HepG2 (cell line): ENCODE measurements around the gene HTR6. TPM values are rescaled to one million over a fixed set of nuclear protein-coding genes. Genes with fewer than 3 reads are reported as not detected.

Source experiments
- ATAC-seq: fragments of 200-7000 bp; cut with Tn5 transposase; 3 replicates; pipeline ENCODE4 v1.9.1; 2020; ENCODE audit warnings: mild to moderate bottlenecking, moderate library complexity
- BruUV-seq: library from RNA; stranded (reverse); fragments of 400-500 nt; replicated peaks from 2 replicates; lab custom pipeline; 2021; lab: Mats Ljungman, UMichigan
- CTCF ChIA-PET: fragments of 300-600 bp; formaldehyde crosslinking; extraction: SDS; loops from one replicate; lab custom pipeline; 2021; ENCODE audit warnings: low total read pairs, inconsistent platforms, low intra/inter-chr PET ratio; lab: Yijun Ruan, JAX
- POLR2A ChIA-PET: fragments of 350-600 bp; sonication (Branson Sonifier 250); formaldehyde crosslinking; loops from one replicate; lab custom pipeline; 2020; ENCODE audit warnings: antibody characterized with exemption, inconsistent platforms; lab: Yijun Ruan, JAX
- DNase-seq: peaks from one replicate; pipeline ENCODE4 v3.0.0-alpha.2; 2015; ENCODE audit warnings: low spot score
- FAIRE-seq: peaks from 3 replicates; lab custom pipeline; 2011; peaks lifted over from hg19 to GRCh38; lab: Jason Lieb, UNC
- H2AFZ ChIP-seq: one replicate; pipeline ENCODE4 v1.6.1; 2011; ENCODE audit warnings: low read length, inconsistent platforms
- H3K27ac ChIP-seq: fragments of 300-600 bp; 3 replicates; pipeline ENCODE4 v1.8.0; 2011; ENCODE audit warnings: mixed run types, mild to moderate bottlenecking, mixed read lengths, low read length, inconsistent platforms; ENCODE audit not compliant: insufficient read depth; ENCODE audit errors: extremely low read length
- H3K27me3 ChIP-seq, 2 experiments: fragments of 200-600 bp in 1 of 2; 2 replicates in 1 of 2; 3 replicates in 1 of 2; pipeline versions ENCODE4 v1.6.0 to v1.8.0; 2011; ENCODE audit warnings: low read length in 2 of 2, mild to moderate bottlenecking in 2 of 2, moderate library complexity in 2 of 2, inconsistent platforms in 1 of 2; ENCODE audit not compliant: insufficient read depth in 2 of 2, control insufficient read depth in 1 of 2
- H3K36me3 ChIP-seq, 2 experiments: fragments of 200-600 bp in 1 of 2; replicated peaks in 1 of 2; 2 replicates in 1 of 2; 3 replicates in 1 of 2; pipeline versions ENCODE4 v1.5.1 to v1.8.0; 2011; ENCODE audit warnings: low read length in 2 of 2, inconsistent platforms in 1 of 2; ENCODE audit not compliant: insufficient read depth in 2 of 2, control insufficient read depth in 1 of 2
- H3K4me1 ChIP-seq: 2 replicates; pipeline ENCODE4 v1.5.1; 2012; ENCODE audit warnings: low read length, inconsistent platforms; ENCODE audit not compliant: insufficient read depth
- H3K4me2 ChIP-seq: 2 replicates; pipeline ENCODE4 v1.6.0; 2011; ENCODE audit warnings: low read depth, low read length, inconsistent platforms
- H3K4me3 ChIP-seq, 3 experiments: fragments of 200-600 bp in 1 of 3; sonication (generic), shearing (Covaris generic) in 1 of 3; replicated peaks in 1 of 3; 2 replicates each; pipeline ENCODE4 v1.5.1; 2011 to 2016; ENCODE audit warnings: low read length in 3 of 3, inconsistent platforms in 2 of 3, low read depth in 2 of 3, mild to moderate bottlenecking in 2 of 3, control low read depth in 1 of 3, mixed read lengths in 1 of 3; ENCODE audit not compliant: insufficient read depth in 1 of 3
- H3K79me2 ChIP-seq: one replicate; pipeline ENCODE4 v1.6.1; 2011; ENCODE audit warnings: low read length, inconsistent platforms; ENCODE audit not compliant: insufficient read depth
- H3K9ac ChIP-seq: 2 replicates; pipeline ENCODE4 v1.6.0; 2011; ENCODE audit warnings: mild to moderate bottlenecking, low read depth, low read length, inconsistent platforms; ENCODE audit not compliant: insufficient read depth
- H3K9me3 ChIP-seq: 2 replicates; pipeline ENCODE4 v1.5.1; 2012; ENCODE audit warnings: mild to moderate bottlenecking, low read length
- H4K20me1 ChIP-seq: 2 replicates; pipeline ENCODE4 v1.6.0; 2011; ENCODE audit warnings: inconsistent platforms, mild to moderate bottlenecking, low read length, moderate library complexity; ENCODE audit not compliant: insufficient read depth
- E2F5 ChIP-seq: sonication (generic); formaldehyde crosslinking; conservative IDR thresholded peaks from 2 replicates; pipeline ENCODE4 v1.4.0; 2020; ENCODE audit warnings: missing genetic modification reagents
- ELF1 ChIP-seq: sonication (generic); formaldehyde crosslinking; IDR thresholded peaks from 2 replicates; pipeline ENCODE4 v1.4.0; 2020; ENCODE audit warnings: missing genetic modification reagents
- GATAD1 ChIP-seq: IDR thresholded peaks from 2 replicates; pipeline ENCODE4 v1.6.1; 2016; ENCODE audit warnings: missing genetic modification reagents, missing compliant biosample characterization
- HOXA3 ChIP-seq: sonication (generic); formaldehyde crosslinking; IDR thresholded peaks from 2 replicates; pipeline ENCODE4 v1.5.0; 2020; ENCODE audit warnings: missing genetic modification reagents
- KMT2B ChIP-seq: IDR thresholded peaks from 2 replicates; pipeline ENCODE4 v1.6.1; 2016; ENCODE audit warnings: missing genetic modification reagents, missing compliant biosample characterization
- LCORL ChIP-seq, 2 experiments: fragments of 450-650 bp in 1 of 2; sonication (generic) in 1 of 2; formaldehyde crosslinking in 1 of 2; IDR thresholded peaks; 2 replicates each; pipeline versions ENCODE4 v1.5.0 to v1.6.1; 2017 to 2020; ENCODE audit warnings: antibody characterized with exemption in 1 of 2, missing genetic modification reagents in 1 of 2
- NCOA5 ChIP-seq: sonication (generic); formaldehyde crosslinking; IDR thresholded peaks from 2 replicates; pipeline ENCODE4 v1.4.0; 2020; ENCODE audit warnings: missing genetic modification reagents
- NFRKB ChIP-seq: fragments of 450-650 bp; IDR thresholded peaks from 2 replicates; pipeline ENCODE4 v1.6.1; 2017
- PCBP2 ChIP-seq: fragments of 200-400 bp; formaldehyde crosslinking; optimal IDR thresholded peaks from 2 replicates; pipeline ENCODE3; 2018; ENCODE audit warnings: low read length, low read depth; ENCODE audit not compliant: poor library complexity, severe bottlenecking
- PHB2 ChIP-seq: fragments of 450-650 bp; IDR thresholded peaks from 2 replicates; pipeline ENCODE4 v1.6.1; 2018; ENCODE audit not compliant: partially characterized antibody
- RORA ChIP-seq: sonication (generic); formaldehyde crosslinking; IDR thresholded peaks from 2 replicates; pipeline ENCODE4 v1.5.0; 2020; ENCODE audit warnings: mild to moderate bottlenecking, missing genetic modification reagents, moderate library complexity
- SMYD3 ChIP-seq: sonication (generic); formaldehyde crosslinking; IDR thresholded peaks from 2 replicates; pipeline ENCODE4 v1.8.1; 2023; ENCODE audit warnings: mild to moderate bottlenecking, missing genetic modification reagents
- SOX5 ChIP-seq: IDR thresholded peaks from 2 replicates; pipeline ENCODE4 v1.6.1; 2016; ENCODE audit warnings: borderline replicate concordance
- SRSF1 ChIP-seq: fragments of 200-400 bp; formaldehyde crosslinking; optimal IDR thresholded peaks from 2 replicates; pipeline ENCODE3; 2017; ENCODE audit warnings: mild to moderate bottlenecking, low read depth, low read length, moderate library complexity
- ZNF746 ChIP-seq: sonication (generic); formaldehyde crosslinking; IDR thresholded peaks from 2 replicates; pipeline ENCODE4 v1.8.0; 2022; ENCODE audit warnings: mild to moderate bottlenecking, missing genetic modification reagents
- ZNF788 ChIP-seq: sonication (generic); formaldehyde crosslinking; IDR thresholded peaks from 2 replicates; pipeline ENCODE4 v1.5.0; 2020; ENCODE audit warnings: mild to moderate bottlenecking, missing genetic modification reagents, borderline replicate concordance
- WGBS: methylation state at CpG from one replicate; pipeline ENCODE4 v1.1.6; 2017; ENCODE audit warnings: low lambda C conversion rate; 5-methylcytosine and 5-hydroxymethylcytosine counted together
- in situ Hi-C: cut with HindIII; loops from 2 replicates; pipeline ENCODE4 v1.10.0; 2017; ENCODE audit warnings: low pct_unique_long_range_greater_than_20kb; ENCODE audit not compliant: extremely low pct_ligation_motif_present
- intact Hi-C: fragments of 100-400 bp; cut with micrococcal nuclease; formaldehyde crosslinking; loops from one replicate; pipeline ENCODE4 v1.10.0; 2022; ENCODE audit not compliant: unreplicated experiment
- polyA plus RNA-seq, 8 experiments: library from polyadenylated mRNA; depleted of rRNA in 3 of 8; stranded (reverse) in 7 of 8; unstranded in 1 of 8; fragments of >200 nt; fragmentation: Illumina TruSeq in 4 of 8; extraction: Trizol in 4 of 8; gene quantifications; 2 replicates each; pipeline versions ENCODE4 v1.2.1 to v1.2.3, GENCODE V29; 2011 to 2016; ENCODE audit warnings: low read depth in 4 of 8, missing spikeins in 1 of 8, mixed read lengths in 1 of 8; ENCODE audit not compliant: insufficient read depth in 1 of 8
- total RNA-seq, 5 experiments: library from RNA; depleted of rRNA; stranded (reverse); fragments of >200 nt; fragmentation: Illumina TruSeq; extraction: Trizol; gene quantifications; 2 replicates each; pipeline ENCODE4 v1.2.3, GENCODE V29; 2016; ENCODE audit warnings: low read depth in 1 of 5
- TF ChIP-seq, protein P1 (sequence below): sonication (generic); formaldehyde crosslinking; IDR thresholded peaks from 2 replicates; pipeline ENCODE4 v1.9.0; 2022; ENCODE audit warnings: low read depth, missing genetic modification reagents
- TF ChIP-seq, protein P2 (sequence below): sonication (generic); formaldehyde crosslinking; IDR thresholded peaks from 2 replicates; pipeline ENCODE4 v1.8.0; 2022; ENCODE audit warnings: missing genetic modification reagents, mild to moderate bottlenecking, borderline replicate concordance
- TF ChIP-seq, protein P3 (sequence below): sonication (generic); formaldehyde crosslinking; IDR thresholded peaks from 2 replicates; pipeline ENCODE4 v1.5.1; 2020; ENCODE audit warnings: missing genetic modification reagents, mild to moderate bottlenecking, borderline replicate concordance
- TF ChIP-seq, protein P4 (sequence below): sonication (generic); formaldehyde crosslinking; IDR thresholded peaks from 2 replicates; pipeline ENCODE4 v1.4.0; 2020; ENCODE audit warnings: missing genetic modification reagents

The HTR6 gene
- total and polyA plus RNA-seq, 2 of the 13 experiments (the other 11 are each of a cell fraction or from before 2014, with no cell fraction given) = 0.04 TPM; not detected in 1

DNA sequence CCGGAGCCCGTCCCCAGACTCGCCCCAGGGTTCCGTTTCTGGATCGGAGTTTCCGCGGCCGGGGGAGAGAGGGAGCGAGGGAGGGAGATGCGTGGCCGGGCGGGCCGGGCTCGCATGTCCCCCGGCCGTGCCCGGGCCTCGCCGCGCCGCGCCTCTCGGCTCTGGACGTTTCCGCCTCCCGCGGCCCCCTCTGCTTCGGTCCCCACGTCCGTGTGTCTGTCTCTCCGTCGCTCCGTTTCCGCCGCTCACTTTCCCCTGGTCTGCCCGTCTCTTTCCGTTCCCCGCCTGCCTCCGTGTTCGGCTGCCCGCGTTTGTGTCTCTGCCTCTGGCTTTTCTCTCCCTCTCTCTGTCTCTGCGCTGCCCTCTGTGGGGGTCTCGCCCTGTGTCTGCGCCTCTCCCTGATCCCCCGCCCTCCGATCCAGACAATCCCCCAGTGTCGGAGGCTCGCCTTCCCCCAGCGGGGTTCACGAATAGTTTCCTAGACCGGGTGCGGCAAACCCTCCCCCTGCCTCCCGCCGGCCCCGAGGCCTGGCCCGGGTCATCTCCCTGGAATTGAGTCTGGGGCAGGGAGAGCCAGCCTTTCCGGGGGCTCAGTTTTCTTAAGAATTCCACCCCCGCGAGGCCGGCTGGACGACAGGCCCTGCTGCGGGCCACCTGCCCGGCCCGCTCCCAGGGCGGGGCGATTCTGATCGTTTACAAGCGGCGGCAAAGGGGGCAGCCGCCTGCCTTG lies 19.8 kb upstream of the HTR6 start:
- Histone ChIP-seq H3K9me3 (no peaks in the 10 kb centered on the region), H3K9ac (peak overlapping the region; percentile 67), H3K4me1 (peaks cover 42% of the 10 kb centered on the region), H2AFZ (no peak overlapping the region), H3K4me3 (peak overlapping the region; percentile 68 to 83 (median 75)), H3K4me2 (peak overlapping the region; percentile 95), H3K27me3 (peaks cover 2 to 21% of the 10 kb centered on the region in 2 experiments; a peak in 3 of 5 replicates), H4K20me1 (no peaks in the 10 kb centered on the region), H3K27ac (no peak overlapping the region), H3K79me2 (no peaks in the 10 kb centered on the region), H3K36me3 (no peaks in the 10 kb centered on the region)
- POLR2A ChIA-PET = no interaction called here
- WGBS = under 1% methylated on average over 48 of the region's 71 CpGs
- CTCF ChIA-PET = no interaction called here
- intact Hi-C loops (loop anchor here (5.0 kb wide), 1 partner anchor 48 kb away; a partner anchor contains a TSS), in situ Hi-C loops (loop anchor here (5.0 kb wide), 3 partner anchors 48 to 303 kb away; a partner anchor contains a TSS)
- DNase-seq (no peak), FAIRE-seq (no peak), ATAC-seq (peak; percentile 7; the same call in 2 of the 3 replicates)
- BruUV-seq = no TSS peak
- TF ChIP-seq NCOA5 = no peak
- no peak for TF ChIP-seq SOX5
- no peak for TF ChIP-seq E2F5 (CRISPR knock-in tag)
- TF ChIP-seq, protein P1, sequence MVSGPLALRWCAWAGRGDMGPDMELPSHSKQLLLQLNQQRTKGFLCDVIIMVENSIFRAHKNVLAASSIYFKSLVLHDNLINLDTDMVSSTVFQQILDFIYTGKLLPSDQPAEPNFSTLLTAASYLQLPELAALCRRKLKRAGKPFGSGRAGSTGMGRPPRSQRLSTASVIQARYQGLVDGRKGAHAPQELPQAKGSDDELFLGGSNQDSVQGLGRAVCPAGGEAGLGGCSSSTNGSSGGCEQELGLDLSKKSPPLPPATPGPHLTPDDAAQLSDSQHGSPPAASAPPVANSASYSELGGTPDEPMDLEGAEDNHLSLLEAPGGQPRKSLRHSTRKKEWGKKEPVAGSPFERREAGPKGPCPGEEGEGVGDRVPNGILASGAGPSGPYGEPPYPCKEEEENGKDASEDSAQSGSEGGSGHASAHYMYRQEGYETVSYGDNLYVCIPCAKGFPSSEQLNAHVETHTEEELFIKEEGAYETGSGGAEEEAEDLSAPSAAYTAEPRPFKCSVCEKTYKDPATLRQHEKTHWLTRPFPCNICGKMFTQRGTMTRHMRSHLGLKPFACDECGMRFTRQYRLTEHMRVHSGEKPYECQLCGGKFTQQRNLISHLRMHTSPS = no peak
- TF ChIP-seq NFRKB = no peak
- no peak for TF ChIP-seq SRSF1
- TF ChIP-seq, protein P2, sequence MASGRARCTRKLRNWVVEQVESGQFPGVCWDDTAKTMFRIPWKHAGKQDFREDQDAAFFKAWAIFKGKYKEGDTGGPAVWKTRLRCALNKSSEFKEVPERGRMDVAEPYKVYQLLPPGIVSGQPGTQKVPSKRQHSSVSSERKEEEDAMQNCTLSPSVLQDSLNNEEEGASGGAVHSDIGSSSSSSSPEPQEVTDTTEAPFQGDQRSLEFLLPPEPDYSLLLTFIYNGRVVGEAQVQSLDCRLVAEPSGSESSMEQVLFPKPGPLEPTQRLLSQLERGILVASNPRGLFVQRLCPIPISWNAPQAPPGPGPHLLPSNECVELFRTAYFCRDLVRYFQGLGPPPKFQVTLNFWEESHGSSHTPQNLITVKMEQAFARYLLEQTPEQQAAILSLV (CRISPR knock-in tag) = no peak
- TF ChIP-seq ZNF746 (CRISPR knock-in tag) = no peak
- TF ChIP-seq, protein P3, sequence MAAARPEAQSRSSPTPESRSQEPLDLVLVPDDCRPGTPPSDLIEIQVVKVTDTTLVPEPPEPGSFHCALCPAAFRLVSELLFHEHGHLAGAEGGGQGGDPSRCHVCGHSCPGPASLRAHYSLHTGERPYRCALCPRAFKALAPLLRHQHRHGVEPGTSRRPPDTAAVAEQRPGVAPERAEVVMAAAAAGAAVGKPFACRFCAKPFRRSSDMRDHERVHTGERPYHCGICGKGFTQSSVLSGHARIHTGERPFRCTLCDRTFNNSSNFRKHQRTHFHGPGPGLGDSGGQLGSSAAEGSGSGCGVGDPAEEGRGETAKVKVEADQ (CRISPR knock-in tag) = no peak
- no peak for TF ChIP-seq RORA (CRISPR knock-in tag)
- TF ChIP-seq GATAD1 = no peak
- no peak for TF ChIP-seq HOXA3 (CRISPR knock-in tag)
- TF ChIP-seq ZNF788 (CRISPR knock-in tag) = no peak
- no peak for TF ChIP-seq ELF1 (CRISPR knock-in tag)
- no peak for TF ChIP-seq KMT2B
- no peak for TF ChIP-seq PCBP2
- TF ChIP-seq, protein P4, sequence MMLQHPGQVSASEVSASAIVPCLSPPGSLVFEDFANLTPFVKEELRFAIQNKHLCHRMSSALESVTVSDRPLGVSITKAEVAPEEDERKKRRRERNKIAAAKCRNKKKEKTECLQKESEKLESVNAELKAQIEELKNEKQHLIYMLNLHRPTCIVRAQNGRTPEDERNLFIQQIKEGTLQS (CRISPR knock-in tag) = no peak
- no peak for TF ChIP-seq SMYD3
- no peak for TF ChIP-seq PHB2
- TF ChIP-seq LCORL (IDR thresholded peaks at IDR 0.05) = no peak
- no peak for TF ChIP-seq LCORL (CRISPR knock-in tag; IDR thresholded peaks at IDR 0.05)
